Ovary (tissue), 3 donors: ENCODE data around the gene OPALIN.

ENCODE experiments used
- CTCF ChIP-seq, 3 donors: fragments of 450-650 bp in 2 of 3; fragments of 200-600 bp in 1 of 3; IDR thresholded peaks; one replicate each; pipeline versions ENCODE4 v1.5.1 to v1.8.0; 2016 to 2022; ENCODE audit warnings: antibody characterized with exemption in 3 of 3, mild to moderate bottlenecking in 1 of 3
- EP300 ChIP-seq: sonication (generic); formaldehyde crosslinking; IDR thresholded peaks from one replicate; pipeline ENCODE4 v1.6.1; 2017; ENCODE audit warnings: antibody characterized with exemption
- POLR2A ChIP-seq: fragments of 450-650 bp; IDR thresholded peaks from one replicate; pipeline ENCODE4 v1.6.1; 2017; ENCODE audit warnings: antibody characterized with exemption, mild to moderate bottlenecking, moderate library complexity
- donor health status: DM: no; HTN: no; CAD: no.

- TF ChIP-seq CTCF (IDR thresholded peaks at IDR 0.05) (no peak), POLR2A (no peak), EP300 (no peak)
These were observed 15.8 kb upstream of the OPALIN start for GRCh38 chr10:96374639-96374984.
